HG03095 (cell line): ENCODE measurements around the gene AGR3.

ENCODE experiments used
- ATAC-seq: cut with Tn5 transposase; IDR thresholded peaks from one replicate; pipeline ENCODE4 v1.9.1; 2021; ENCODE audit warnings: moderate library complexity; ENCODE audit not compliant: unreplicated experiment

The AGR3 gene

DNA sequence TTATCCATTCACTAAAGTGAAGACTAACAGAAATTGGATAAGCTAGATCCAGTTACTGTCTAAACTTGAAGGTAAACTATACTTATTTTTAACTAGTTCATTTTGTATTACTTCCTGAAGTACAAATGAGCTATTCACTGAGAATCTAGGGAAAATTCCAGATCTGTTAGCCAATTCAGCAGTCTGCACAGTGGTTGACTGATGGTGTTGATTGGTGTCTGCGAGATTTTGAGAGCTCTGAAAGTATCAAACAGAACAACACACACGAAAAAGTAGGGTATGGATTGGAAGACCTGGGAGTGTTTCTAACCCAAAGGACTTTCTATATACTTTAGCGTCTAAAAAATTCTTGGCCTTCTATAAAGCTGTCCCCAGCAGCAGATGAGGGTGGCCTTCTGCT lies 43.4 kb downstream of the AGR3 start:
- ATAC-seq: no peak

GRCh38 chr7:16836481-16836880 lies 45.3 kb downstream of the AGR3 start:
- no peak for ATAC-seq

GRCh38 chr7:16833373-16833772 lies 48.4 kb downstream of the AGR3 start:
- no peak for ATAC-seq

GRCh38 chr7:16826060-16826459 lies 55.7 kb downstream of the AGR3 start:
- no peak for ATAC-seq

DNA sequence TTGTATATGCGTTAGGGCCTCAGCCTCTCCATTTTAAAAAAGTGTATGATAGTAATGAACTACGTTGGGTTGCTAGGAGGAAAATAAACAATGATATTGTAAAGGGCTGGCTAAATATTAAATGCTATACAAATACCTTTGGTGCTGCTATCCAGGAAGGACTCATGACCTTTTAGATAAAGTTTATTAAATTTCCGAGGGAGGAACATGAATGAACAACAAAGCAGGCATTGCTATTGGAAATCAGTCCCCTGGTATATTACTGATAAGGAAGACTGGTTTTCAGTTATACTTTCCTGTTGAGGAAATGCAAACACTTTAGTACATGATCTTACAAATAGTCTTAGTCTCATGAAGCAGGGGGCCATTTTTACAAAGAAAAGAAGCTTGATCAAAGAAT lies 59.8 kb downstream of the AGR3 start:
- no peak for ATAC-seq

GRCh38 chr7:16818732-16819131 lies 63.1 kb downstream of the AGR3 start:
- ATAC-seq: no peak

DNA sequence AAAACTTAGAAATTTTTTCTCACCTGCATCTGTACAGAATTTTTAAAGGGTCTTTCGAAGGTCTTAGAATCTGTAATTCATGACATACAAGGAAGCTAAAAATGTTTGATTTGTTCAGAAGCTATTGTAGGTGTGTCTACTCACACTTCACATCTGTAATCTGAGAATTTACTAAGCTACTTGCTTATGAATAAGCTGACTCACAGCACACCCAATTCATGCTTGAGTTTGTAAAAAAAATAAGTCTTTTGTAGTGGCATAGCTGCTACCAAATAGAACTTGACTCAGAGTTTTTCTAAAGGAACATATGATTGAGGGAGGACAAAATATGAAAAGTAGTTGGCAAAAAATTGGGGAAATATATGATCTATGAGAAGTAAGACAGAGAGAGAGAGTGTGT lies 64.2 kb downstream of the AGR3 start:
- no peak for ATAC-seq

GRCh38 chr7:16816824-16817223 lies 65.0 kb downstream of the AGR3 start:
- no peak for ATAC-seq

- no peak for ATAC-seq
Observed at GRCh38 chr7:16815001-16815400, 66.8 kb downstream of the AGR3 start.

- no peak for ATAC-seq
Observed at GRCh38 chr7:16813232-16813616, 68.6 kb downstream of the AGR3 start.

DNA sequence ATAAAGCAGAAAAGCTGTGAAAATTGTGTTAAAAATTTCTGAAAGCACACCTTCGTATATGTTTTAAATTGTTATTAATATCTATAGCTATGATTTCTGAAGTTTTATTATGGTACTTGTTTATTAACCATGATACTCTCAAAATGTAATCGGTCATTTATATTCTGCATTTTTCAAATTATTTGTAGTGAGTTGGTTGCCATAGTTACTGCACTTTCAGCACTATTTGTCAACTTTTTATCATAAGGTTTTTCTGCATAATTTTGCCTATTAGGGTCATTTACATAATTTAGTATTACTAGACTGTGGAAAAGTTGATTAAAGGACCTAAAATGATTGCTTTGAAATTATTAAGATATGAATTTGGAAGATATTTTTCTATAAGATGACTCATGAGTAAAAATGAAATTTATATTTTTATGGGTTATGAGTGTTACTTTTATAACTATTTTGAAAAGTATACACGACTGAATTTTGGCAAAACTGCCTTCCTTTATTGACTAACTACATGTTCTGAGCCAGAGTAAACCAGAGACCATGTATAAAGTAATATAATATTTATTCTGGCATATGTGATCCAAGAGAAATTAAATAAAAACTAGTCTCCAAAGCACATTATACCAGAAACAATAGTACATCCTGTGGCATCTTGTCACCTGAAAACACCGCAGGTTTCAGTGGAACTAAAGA lies 69.1 kb downstream of the AGR3 start:
- ATAC-seq: no peak

- no peak for ATAC-seq
Observed at GRCh38 chr7:16811551-16811950, 70.2 kb downstream of the AGR3 start.

- no peak for ATAC-seq
Observed at GRCh38 chr7:16810573-16810972, 71.2 kb downstream of the AGR3 start.

DNA sequence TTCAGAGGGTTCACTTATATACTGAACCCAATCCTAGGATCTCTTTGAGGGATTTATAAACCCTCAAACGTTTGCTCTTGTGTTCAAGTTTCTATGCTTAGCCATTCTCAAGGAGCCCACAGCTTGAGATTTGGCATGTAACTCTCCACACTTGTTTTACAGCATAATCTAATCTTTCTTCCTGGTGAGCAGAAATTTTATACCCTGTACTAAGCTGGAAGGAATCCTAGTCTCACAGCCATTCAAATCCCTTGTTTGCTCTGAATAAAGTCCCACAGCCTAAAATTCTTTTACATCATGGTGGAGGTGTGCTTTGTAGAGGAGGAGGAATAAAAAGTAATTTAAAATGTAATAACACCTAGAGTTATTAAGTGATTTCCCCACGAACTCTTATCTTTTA lies 71.7 kb downstream of the AGR3 start:
- no peak for ATAC-seq
